ENCODE results near the gene WHAMM. TPM values are rescaled to one million over a fixed set of nuclear protein-coding genes. Genes with fewer than 3 reads are reported as not detected.
A peak's percentile ranks its signal among the peaks of the same experiment; 100 is the strongest.

The WHAMM gene
- total RNA-seq, 2 donors from 2014 or later = 6.0 to 9.2 TPM

DNA sequence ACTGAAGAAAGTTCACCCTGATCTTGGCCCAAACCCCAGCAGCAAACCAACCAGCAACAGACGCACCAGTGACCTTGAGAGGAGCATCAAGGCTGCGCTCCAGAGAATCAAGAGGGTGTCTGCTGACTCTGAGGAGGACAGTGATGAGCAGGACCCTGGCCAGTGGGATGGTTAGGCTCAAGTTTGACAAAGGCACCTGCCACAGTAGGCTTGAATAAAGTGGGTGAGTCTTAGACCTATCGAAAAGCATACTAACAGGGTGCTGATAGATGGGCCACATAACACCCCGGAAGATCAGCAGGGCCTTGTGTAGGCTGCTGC, 23.9 kb downstream of the WHAMM start:
- intact Hi-C loops (cut with DNase I) = no loop called here
- Histone ChIP-seq H3K27me3 (no peaks in the 10 kb centered on the region), H3K27ac (peak overlapping the region; percentile 33 to 60 (median 46)), H3K36me3 (replicated peaks in 1 of 2; ENCODE audit: insufficient read depth in 1 of 2, low read depth in 2 of 2) (peaks cover 14 to 50% of the 10 kb centered on the region in 2 donors), H3K4me3 (no peak overlapping the region), H3K4me1 (peaks cover 28% of the 10 kb centered on the region), H3K9me3 (no peaks in the 10 kb centered on the region)
- no peak for DNase-seq
- TF ChIP-seq POLR2A (IDR thresholded peaks at IDR 0.05) = no peak
- TF ChIP-seq, protein P1, sequence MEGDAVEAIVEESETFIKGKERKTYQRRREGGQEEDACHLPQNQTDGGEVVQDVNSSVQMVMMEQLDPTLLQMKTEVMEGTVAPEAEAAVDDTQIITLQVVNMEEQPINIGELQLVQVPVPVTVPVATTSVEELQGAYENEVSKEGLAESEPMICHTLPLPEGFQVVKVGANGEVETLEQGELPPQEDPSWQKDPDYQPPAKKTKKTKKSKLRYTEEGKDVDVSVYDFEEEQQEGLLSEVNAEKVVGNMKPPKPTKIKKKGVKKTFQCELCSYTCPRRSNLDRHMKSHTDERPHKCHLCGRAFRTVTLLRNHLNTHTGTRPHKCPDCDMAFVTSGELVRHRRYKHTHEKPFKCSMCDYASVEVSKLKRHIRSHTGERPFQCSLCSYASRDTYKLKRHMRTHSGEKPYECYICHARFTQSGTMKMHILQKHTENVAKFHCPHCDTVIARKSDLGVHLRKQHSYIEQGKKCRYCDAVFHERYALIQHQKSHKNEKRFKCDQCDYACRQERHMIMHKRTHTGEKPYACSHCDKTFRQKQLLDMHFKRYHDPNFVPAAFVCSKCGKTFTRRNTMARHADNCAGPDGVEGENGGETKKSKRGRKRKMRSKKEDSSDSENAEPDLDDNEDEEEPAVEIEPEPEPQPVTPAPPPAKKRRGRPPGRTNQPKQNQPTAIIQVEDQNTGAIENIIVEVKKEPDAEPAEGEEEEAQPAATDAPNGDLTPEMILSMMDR (IDR thresholded peaks at IDR 0.05) = no peak
- no peak for ATAC-seq
- 66 to 80% methylated on average over 4 of the region's 4 CpGs for WGBS, 2 donors

DNA sequence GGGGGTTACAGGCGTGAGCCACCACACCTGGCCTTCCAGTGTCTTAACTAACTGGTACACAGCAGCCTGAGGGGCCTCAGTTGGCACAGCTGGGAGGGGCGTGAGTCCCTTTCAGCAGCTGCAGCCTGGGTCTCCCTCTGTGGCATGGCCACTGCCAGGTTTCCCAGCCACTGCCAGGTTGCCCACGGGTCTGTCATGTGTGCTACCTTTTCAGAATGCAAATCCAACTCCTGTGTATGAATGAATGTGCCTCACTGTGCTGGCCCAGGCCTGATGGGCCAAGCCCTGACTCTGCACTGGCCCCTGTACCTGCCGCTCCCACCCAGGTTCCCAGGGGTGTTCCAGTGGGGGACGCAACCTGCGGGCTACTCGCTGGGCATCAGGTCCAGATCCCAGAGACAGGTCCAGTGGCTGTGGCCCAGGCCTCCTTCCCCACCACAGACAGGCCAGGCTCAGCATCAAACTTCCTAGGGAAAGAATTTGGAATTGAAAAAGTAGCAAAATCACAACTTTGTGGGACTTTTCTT, 26.0 kb downstream of the WHAMM start:
- intact Hi-C loops (cut with DNase I) = no loop called here
- DNase-seq (no peak), ATAC-seq (no peak)
- Histone ChIP-seq H3K9me3 (no peaks in the 10 kb centered on the region), H3K36me3 (replicated peaks in 1 of 2; ENCODE audit: insufficient read depth in 1 of 2, low read depth in 2 of 2) (peaks cover 14 to 46% of the 10 kb centered on the region in 2 donors), H3K27ac (no peak overlapping the region), H3K4me1 (peaks cover 16% of the 10 kb centered on the region), H3K4me3 (no peak overlapping the region), H3K27me3 (no peaks in the 10 kb centered on the region)
- WGBS, 2 donors = 95 to 97% methylated on average over 7 of the region's 7 CpGs
- TF ChIP-seq POLR2A (IDR thresholded peaks at IDR 0.05) = no peak
- TF ChIP-seq, protein P1 (IDR thresholded peaks at IDR 0.05) = no peak

DNA sequence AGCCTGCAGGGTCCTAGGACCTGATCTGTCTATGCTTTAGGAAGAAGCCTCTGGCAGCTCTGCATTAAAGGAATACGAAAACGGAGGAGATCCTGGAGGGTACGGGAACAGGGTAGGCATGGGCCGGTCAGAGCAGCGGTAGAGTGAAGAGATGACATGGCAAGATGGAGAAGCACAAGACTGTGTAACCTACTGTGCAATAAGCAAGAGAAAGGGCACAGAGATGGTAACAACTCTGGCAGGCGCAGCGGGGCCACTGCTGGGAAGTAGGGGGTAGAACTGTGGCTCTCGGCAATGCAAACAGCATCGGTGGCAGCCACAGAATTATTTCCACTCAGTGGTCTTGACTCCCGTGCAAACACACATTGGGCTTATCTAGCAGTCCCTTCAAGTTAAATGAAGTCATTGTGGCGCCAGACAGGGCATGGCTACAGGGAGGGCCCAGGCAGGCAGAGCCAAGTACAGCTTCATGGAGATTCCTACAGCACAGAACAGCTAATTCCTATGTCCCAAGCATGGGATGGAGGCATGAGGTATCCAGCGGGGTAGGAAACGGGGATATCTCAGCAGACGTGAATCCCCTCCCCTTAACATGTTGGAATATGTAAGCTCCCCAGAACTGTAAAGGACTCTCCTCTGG, 28.8 kb downstream of the WHAMM start:
- DNase-seq (no peak), ATAC-seq (no peak)
- Histone ChIP-seq H3K27me3 (no peaks in the 10 kb centered on the region), H3K9me3 (no peaks in the 10 kb centered on the region), H3K36me3 (replicated peaks in 1 of 2; ENCODE audit: insufficient read depth in 1 of 2, low read depth in 2 of 2) (peaks cover 10 to 45% of the 10 kb centered on the region in 2 donors), H3K27ac (no peak overlapping the region), H3K4me3 (no peak overlapping the region), H3K4me1 (peaks cover 5% of the 10 kb centered on the region)
- 87 to 91% methylated on average over 14 of the region's 14 CpGs for WGBS, 2 donors
- intact Hi-C loops (cut with DNase I) = no loop called here
- TF ChIP-seq, protein P1 (IDR thresholded peaks at IDR 0.05) = no peak
- TF ChIP-seq POLR2A (IDR thresholded peaks at IDR 0.05) = no peak

DNA sequence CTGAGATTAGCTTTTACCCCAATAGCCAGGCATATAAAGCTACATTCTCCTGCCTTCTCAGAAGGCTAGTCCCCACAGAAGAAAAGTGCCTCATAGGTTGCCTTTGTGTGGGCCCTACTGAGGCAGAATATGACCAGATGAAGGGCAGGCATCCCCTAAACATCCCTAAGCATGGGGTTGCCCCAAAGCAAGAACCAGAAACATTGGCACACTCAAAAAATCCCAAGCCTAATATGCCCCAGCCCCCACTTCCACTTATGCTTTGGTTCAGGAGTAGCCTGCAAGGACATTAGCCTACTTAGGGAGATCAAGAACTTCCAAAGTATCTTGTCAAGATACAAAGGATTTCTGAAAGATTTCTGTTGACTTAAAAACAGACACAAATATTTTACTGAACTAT, 29.7 kb downstream of the WHAMM start:
- no peak for ATAC-seq
- no peaks in the 10 kb centered on the region for H3K4me1 ChIP-seq
- no peaks in the 10 kb centered on the region for H3K9me3 ChIP-seq
- intact Hi-C loops (cut with DNase I) = no loop called here
- TF ChIP-seq POLR2A (IDR thresholded peaks at IDR 0.05) = no peak
- TF ChIP-seq, protein P1 (IDR thresholded peaks at IDR 0.05) = no peak
- H3K27ac ChIP-seq = no peak overlapping the region
- H3K4me3 ChIP-seq = no peak overlapping the region
- H3K27me3 ChIP-seq = no peaks in the 10 kb centered on the region
- no peak for DNase-seq
- peaks cover 10 to 44% of the 10 kb centered on the region in 2 donors for H3K36me3 ChIP-seq (replicated peaks in 1 of 2; ENCODE audit: insufficient read depth in 1 of 2, low read depth in 2 of 2)

DNA sequence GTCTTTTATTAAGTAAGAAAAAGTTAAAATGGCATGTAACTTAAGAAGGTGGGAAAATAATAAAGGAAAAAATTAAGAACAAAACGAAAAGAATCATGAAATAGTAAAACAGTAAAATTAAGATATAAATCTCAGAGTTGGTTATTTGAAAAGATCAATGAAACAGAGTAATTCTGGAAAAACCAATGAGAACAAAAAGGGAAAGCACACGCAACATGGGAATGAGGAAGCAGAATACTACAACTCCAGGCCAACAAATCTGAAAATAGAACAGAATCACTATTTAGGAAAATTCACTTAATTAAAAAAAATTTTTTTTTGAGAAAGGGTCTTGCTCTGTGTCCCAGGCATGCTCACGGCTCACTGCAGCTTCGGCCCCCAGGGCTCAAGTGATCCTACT, 30.7 kb downstream of the WHAMM start:
- WGBS, 2 donors = 95 to 97% methylated on average over 4 of the region's 4 CpGs
- ATAC-seq = no peak
- no peaks in the 10 kb centered on the region for H3K4me1 ChIP-seq
- no peaks in the 10 kb centered on the region for H3K9me3 ChIP-seq
- no peak overlapping the region for H3K4me3 ChIP-seq
- H3K36me3 ChIP-seq (replicated peaks in 1 of 2; ENCODE audit: insufficient read depth in 1 of 2, low read depth in 2 of 2) = peaks cover 5 to 34% of the 10 kb centered on the region in 2 donors
- no peak for DNase-seq
- no peak for TF ChIP-seq POLR2A (IDR thresholded peaks at IDR 0.05)
- TF ChIP-seq, protein P1 (IDR thresholded peaks at IDR 0.05) = no peak
- no peaks in the 10 kb centered on the region for H3K27me3 ChIP-seq
- H3K27ac ChIP-seq = no peak overlapping the region
- intact Hi-C loops (cut with DNase I) = no loop called here
